ENCODE measurements around the gene EVA1A. TPM values are rescaled to one million over a fixed set of nuclear protein-coding genes. Genes with fewer than 3 reads are reported as not detected.

EVA1A gene
- total RNA-seq, 1 experiment from 2014 or later, result 3.4 TPM

- H3K27me3 ChIP-seq (ENCODE audit: control insufficient read depth, insufficient read depth, low read length), result no peaks in the 10 kb centered on the region
- DNase-seq, result no peak
- no peak overlapping the region for H3K4me3 ChIP-seq (ENCODE audit: insufficient read depth, low read depth, low read length)
- no peaks in the 10 kb centered on the region for H3K36me3 ChIP-seq (replicated peaks; ENCODE audit: control insufficient read depth, insufficient read depth, low read length)
Measured at GRCh38 chr2:75525434-75526310, 35.1 kb downstream of the EVA1A start.

DNA sequence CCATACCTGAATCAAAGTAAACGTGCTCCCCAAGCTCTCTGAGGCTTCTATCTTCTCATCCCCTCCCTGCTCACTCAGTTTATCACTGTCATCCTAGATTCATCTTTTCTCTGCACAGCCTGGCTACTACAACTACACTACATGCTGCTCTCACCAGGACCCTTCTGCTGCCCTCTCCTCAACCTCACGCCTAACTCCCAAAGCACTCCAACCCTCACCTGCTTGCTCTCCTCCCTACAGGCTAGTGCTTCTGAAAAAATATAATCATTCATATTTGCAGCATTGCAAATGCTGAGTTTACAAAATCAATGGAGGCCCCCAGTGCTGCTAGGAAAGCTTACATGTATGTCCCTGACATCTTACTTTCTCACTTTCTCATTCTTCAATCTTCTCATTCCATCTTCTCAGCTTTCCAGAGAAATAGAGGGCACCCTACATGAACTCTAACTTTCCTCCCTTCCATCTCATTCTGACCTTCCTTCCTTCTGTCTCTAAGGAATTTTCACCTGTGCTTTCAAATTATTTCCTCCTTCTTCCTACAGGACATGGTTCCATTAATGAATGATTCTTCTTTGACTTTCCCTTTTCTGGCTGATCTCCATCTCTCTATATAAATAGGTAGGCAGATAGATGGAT is 36.3 kb downstream of the EVA1A start:
- DNase-seq, result no peak
- H3K4me3 ChIP-seq (ENCODE audit: insufficient read depth, low read depth, low read length), result no peak overlapping the region
- no peaks in the 10 kb centered on the region for H3K27me3 ChIP-seq (ENCODE audit: control insufficient read depth, insufficient read depth, low read length)
- H3K36me3 ChIP-seq (replicated peaks; ENCODE audit: control insufficient read depth, insufficient read depth, low read length), result no peaks in the 10 kb centered on the region

GRCh38 chr2:75523313-75524275 is 37.1 kb downstream of the EVA1A start:
- Histone ChIP-seq H3K36me3 (replicated peaks; ENCODE audit: control insufficient read depth, insufficient read depth, low read length) (no peaks in the 10 kb centered on the region), H3K4me3 (ENCODE audit: insufficient read depth, low read depth, low read length) (no peak overlapping the region), H3K27me3 (ENCODE audit: control insufficient read depth, insufficient read depth, low read length) (no peaks in the 10 kb centered on the region)
- DNase-seq, result no peak

- Histone ChIP-seq H3K27me3 (ENCODE audit: control insufficient read depth, insufficient read depth, low read length) (no peaks in the 10 kb centered on the region), H3K4me3 (ENCODE audit: insufficient read depth, low read depth, low read length) (no peak overlapping the region), H3K36me3 (replicated peaks; ENCODE audit: control insufficient read depth, insufficient read depth, low read length) (no peaks in the 10 kb centered on the region)
- DNase-seq, result no peak
Measured at GRCh38 chr2:75522543-75523312, 38.0 kb downstream of the EVA1A start.

- no peaks in the 10 kb centered on the region for H3K27me3 ChIP-seq (ENCODE audit: control insufficient read depth, insufficient read depth, low read length)
- H3K36me3 ChIP-seq (replicated peaks; ENCODE audit: control insufficient read depth, insufficient read depth, low read length), result no peaks in the 10 kb centered on the region
- no peak for DNase-seq
- H3K4me3 ChIP-seq (ENCODE audit: insufficient read depth, low read depth, low read length), result no peak overlapping the region
Measured at GRCh38 chr2:75521225-75521872, 39.4 kb downstream of the EVA1A start.

GRCh38 chr2:75519843-75520242 is 40.9 kb downstream of the EVA1A start:
- Histone ChIP-seq H3K4me3 (ENCODE audit: insufficient read depth, low read depth, low read length) (no peak overlapping the region), H3K36me3 (replicated peaks; ENCODE audit: control insufficient read depth, insufficient read depth, low read length) (no peaks in the 10 kb centered on the region), H3K27me3 (ENCODE audit: control insufficient read depth, insufficient read depth, low read length) (no peaks in the 10 kb centered on the region)
- no peak for DNase-seq

- Histone ChIP-seq H3K36me3 (replicated peaks; ENCODE audit: control insufficient read depth, insufficient read depth, low read length) (no peaks in the 10 kb centered on the region), H3K4me3 (ENCODE audit: insufficient read depth, low read depth, low read length) (no peak overlapping the region), H3K27me3 (ENCODE audit: control insufficient read depth, insufficient read depth, low read length) (no peaks in the 10 kb centered on the region)
- no peak for DNase-seq
Measured at GRCh38 chr2:75518638-75519465, 41.9 kb downstream of the EVA1A start.

GRCh38 chr2:75517547-75518230 is 43.0 kb downstream of the EVA1A start:
- H3K27me3 ChIP-seq (ENCODE audit: control insufficient read depth, insufficient read depth, low read length), result no peaks in the 10 kb centered on the region
- H3K4me3 ChIP-seq (ENCODE audit: insufficient read depth, low read depth, low read length), result no peak overlapping the region
- no peaks in the 10 kb centered on the region for H3K36me3 ChIP-seq (replicated peaks; ENCODE audit: control insufficient read depth, insufficient read depth, low read length)
- DNase-seq, result no peak

GRCh38 chr2:75516378-75517360 is 44.1 kb downstream of the EVA1A start:
- no peak for DNase-seq
- Histone ChIP-seq H3K27me3 (ENCODE audit: control insufficient read depth, insufficient read depth, low read length) (no peaks in the 10 kb centered on the region), H3K36me3 (replicated peaks; ENCODE audit: control insufficient read depth, insufficient read depth, low read length) (no peaks in the 10 kb centered on the region), H3K4me3 (ENCODE audit: insufficient read depth, low read depth, low read length) (no peak overlapping the region)

GRCh38 chr2:75515584-75516368 is 45.0 kb downstream of the EVA1A start:
- no peaks in the 10 kb centered on the region for H3K27me3 ChIP-seq (ENCODE audit: control insufficient read depth, insufficient read depth, low read length)
- no peaks in the 10 kb centered on the region for H3K36me3 ChIP-seq (replicated peaks; ENCODE audit: control insufficient read depth, insufficient read depth, low read length)
- no peak overlapping the region for H3K4me3 ChIP-seq (ENCODE audit: insufficient read depth, low read depth, low read length)
- no peak for DNase-seq

- Histone ChIP-seq H3K36me3 (replicated peaks; ENCODE audit: control insufficient read depth, insufficient read depth, low read length) (no peaks in the 10 kb centered on the region), H3K4me3 (ENCODE audit: insufficient read depth, low read depth, low read length) (no peak overlapping the region), H3K27me3 (ENCODE audit: control insufficient read depth, insufficient read depth, low read length) (no peaks in the 10 kb centered on the region)
- no peak for DNase-seq
Measured at GRCh38 chr2:75513616-75514170, 47.0 kb downstream of the EVA1A start.

Measured in H7 (cell line).